K562 (cell line): ENCODE measurements around the gene FAM120B. TPM values are rescaled to one million over a fixed set of nuclear protein-coding genes. Genes with fewer than 3 reads are reported as not detected.

Experiments used
- ATAC-seq: fragments of 200-7000 bp; cut with Tn5 transposase; 3 replicates; pipeline ENCODE4 v1.9.1; 2020; ENCODE audit warnings: moderate library complexity
- BruUV-seq: library from RNA; stranded (reverse); fragments of 400-500 nt; replicated peaks from 2 replicates; lab custom pipeline; 2021; lab: Mats Ljungman, UMichigan
- CTCF ChIA-PET: fragments of 300-600 bp; formaldehyde crosslinking; extraction: SDS; loops from one replicate; lab custom pipeline; 2021; ENCODE audit warnings: low intra/inter-chr PET ratio; lab: Yijun Ruan, JAX
- POLR2A ChIA-PET: fragments of 300-600, 350-650 bp; sonication (Branson Sonifier 250); formaldehyde crosslinking; extraction: SDS; loops from one replicate; lab custom pipeline; 2021; ENCODE audit warnings: antibody characterized with exemption, inconsistent platforms; lab: Yijun Ruan, JAX
- DNase-seq, 4 experiments: peaks; one replicate each; pipeline versions ENCODE4 v3.0.0 to v3.0.0-alpha.2; 2011 to 2018; ENCODE audit warnings: low spot score in 3 of 4, mixed read lengths in 3 of 4; ENCODE audit errors: extremely low read depth in 1 of 4
- FAIRE-seq: peaks from 2 replicates; lab custom pipeline; 2011; peaks lifted over from hg19 to GRCh38; lab: Jason Lieb, UNC
- H2AFZ ChIP-seq: 2 replicates; pipeline ENCODE4 v1.6.0; 2011; ENCODE audit warnings: low read depth, low read length, control low read depth, inconsistent platforms
- H3K27ac ChIP-seq: fragments of 200-600 bp; 3 replicates; pipeline ENCODE4 v1.8.0; 2011; ENCODE audit warnings: low read depth, mild to moderate bottlenecking, control low read depth, inconsistent platforms, low read length, moderate library complexity, mixed read lengths; ENCODE audit errors: extremely low read depth
- H3K27me3 ChIP-seq, 2 experiments: fragments of 300-600 bp in 1 of 2; 2 replicates in 1 of 2; 3 replicates in 1 of 2; pipeline versions ENCODE4 v1.6.0 to v1.8.0; 2011; ENCODE audit warnings: inconsistent platforms in 2 of 2, low read length in 2 of 2, mild to moderate bottlenecking in 1 of 2, mixed read lengths in 1 of 2, moderate library complexity in 1 of 2; ENCODE audit not compliant: control insufficient read depth in 2 of 2, insufficient read depth in 2 of 2
- H3K36me3 ChIP-seq: fragments of 300-600 bp; 3 replicates; pipeline ENCODE4 v1.8.0; 2011; ENCODE audit warnings: mild to moderate bottlenecking, low read length, inconsistent platforms; ENCODE audit not compliant: control insufficient read depth, insufficient read depth
- H3K4me1 ChIP-seq, 2 experiments: fragments of 200-600 bp in 1 of 2; replicated peaks in 1 of 2; 2 replicates in 1 of 2; 3 replicates in 1 of 2; pipeline versions ENCODE4 v1.5.1 to v1.8.0; 2011; ENCODE audit warnings: inconsistent platforms in 2 of 2, low read length in 2 of 2, mild to moderate bottlenecking in 1 of 2, mixed read lengths in 1 of 2, moderate library complexity in 1 of 2; ENCODE audit not compliant: control insufficient read depth in 2 of 2, insufficient read depth in 2 of 2
- H3K4me2 ChIP-seq: 2 replicates; pipeline ENCODE4 v1.6.1; 2011; ENCODE audit warnings: low read length, control low read depth, inconsistent platforms, mixed read lengths; ENCODE audit not compliant: insufficient read depth
- H3K4me3 ChIP-seq: fragments of 200-600 bp; sonication (generic), shearing (Covaris generic); 2 replicates; pipeline ENCODE4 v1.5.1; 2016; ENCODE audit warnings: control low read depth, inconsistent platforms
- H3K79me2 ChIP-seq: fragments of 200-600 bp; 3 replicates; pipeline ENCODE4 v1.8.0; 2011; ENCODE audit warnings: low read length, inconsistent platforms; ENCODE audit not compliant: control insufficient read depth, insufficient read depth
- H3K9ac ChIP-seq, 2 experiments: 2 replicates each; pipeline versions ENCODE4 v1.6.0 to v1.6.1; 2011; ENCODE audit warnings: low read depth in 2 of 2, low read length in 2 of 2, control low read depth in 1 of 2, inconsistent platforms in 1 of 2, mild to moderate bottlenecking in 1 of 2, mixed read lengths in 1 of 2; ENCODE audit not compliant: insufficient read depth in 1 of 2
- H3K9me1 ChIP-seq: one replicate; pipeline ENCODE4 v1.6.0; 2011; ENCODE audit warnings: inconsistent platforms, mild to moderate bottlenecking, low read length, moderate library complexity; ENCODE audit not compliant: control insufficient read depth, insufficient read depth
- H3K9me3 ChIP-seq: replicated peaks from 2 replicates; pipeline ENCODE4 v1.5.1; 2011; ENCODE audit warnings: low read depth, low read length, inconsistent platforms; ENCODE audit not compliant: control insufficient read depth, insufficient read depth
- H4K20me1 ChIP-seq: replicated peaks from 2 replicates; pipeline ENCODE4 v1.6.1; 2011; ENCODE audit warnings: low read length, inconsistent platforms, mixed read lengths; ENCODE audit not compliant: control insufficient read depth, insufficient read depth
- CBX2 ChIP-seq: fragments of 200-600 bp; sonication (generic); IDR thresholded peaks from one replicate; pipeline ENCODE4 v1.6.1; 2012; ENCODE audit warnings: mild to moderate bottlenecking, low read length, inconsistent platforms; ENCODE audit not compliant: insufficient read depth, poor library complexity, severe bottlenecking
- DMBX1 ChIP-seq: fragments of 250-450 bp; sonication (Bioruptor Pico); IDR thresholded peaks from 2 replicates; pipeline ENCODE4 v1.8.0; 2022; ENCODE audit warnings: inconsistent platforms, mild to moderate bottlenecking, moderate library complexity, borderline replicate concordance
- ELF2 ChIP-seq: fragments of 250-450 bp; sonication (Bioruptor Pico); IDR thresholded peaks from 2 replicates; pipeline ENCODE4 v1.5.0; 2021; ENCODE audit warnings: mild to moderate bottlenecking
- ETV5 ChIP-seq: sonication (generic); formaldehyde crosslinking; IDR thresholded peaks from 2 replicates; pipeline ENCODE4 v1.4.0; 2020; ENCODE audit warnings: low read depth, mild to moderate bottlenecking, missing genetic modification reagents
- NFRKB ChIP-seq: fragments of 450-650 bp; IDR thresholded peaks from 2 replicates; pipeline ENCODE4 v1.6.1; 2016; ENCODE audit warnings: low read depth
- PHF20 ChIP-seq: fragments of 450-650 bp; IDR thresholded peaks from 2 replicates; pipeline ENCODE4 v1.6.1; 2018; ENCODE audit not compliant: partially characterized antibody
- ZNF197 ChIP-seq: fragments of 200-800 bp; sonication (Bioruptor generic); IDR thresholded peaks from 2 replicates; pipeline ENCODE4 v1.6.1; 2016; ENCODE audit warnings: low read depth, missing genetic modification characterization, missing compliant biosample characterization
- ZNF695 ChIP-seq: fragments of 450-650 bp; formaldehyde crosslinking; IDR thresholded peaks from 2 replicates; pipeline ENCODE4 v1.4.0; 2020; ENCODE audit warnings: mild to moderate bottlenecking, moderate library complexity
- WGBS: fragments of 100-300 bp; shearing (Covaris generic); methylation state at CpG from one replicate; pipeline ENCODE4 v1.1.6; 2016; ENCODE audit warnings: low coverage, mixed read lengths; ENCODE audit not compliant: insufficient coverage; ENCODE audit errors: missing lambda C conversion rate; 5-methylcytosine and 5-hydroxymethylcytosine counted together
- in situ Hi-C: fragments of 300-500 bp; cut with MboI; formaldehyde crosslinking; loops from 4 replicates; pipeline ENCODE4 v1.15.0; 2018; ENCODE audit warnings: inconsistent platforms, mixed read lengths
- intact Hi-C: fragments of 100-400 bp; cut with micrococcal nuclease; formaldehyde crosslinking; loops from 2 replicates; pipeline ENCODE4 v1.14.2; 2022
- polyA plus RNA-seq, 8 experiments: library from polyadenylated mRNA; depleted of rRNA in 4 of 8; stranded (reverse) in 5 of 8; unstranded in 3 of 8; fragments of >200 nt; fragmentation: Nextera tagmentation in 2 of 8; fragmentation: Illumina TruSeq in 1 of 8; extraction: Ambion mirVana in 2 of 8; extraction: Trizol in 1 of 8; gene quantifications; 2 replicates each; pipeline versions ENCODE4 v1.2.1 to v1.2.3, GENCODE V29; 2011 to 2014; ENCODE audit warnings: inconsistent platforms in 1 of 8, missing spikeins in 1 of 8
- total RNA-seq, 7 experiments: library from RNA; depleted of rRNA in 6 of 7; stranded (reverse); fragments of >200 nt in 6 of 7; fragmentation: Illumina TruSeq in 2 of 7; extraction: Trizol in 2 of 7; gene quantifications; 2 replicates each; pipeline versions ENCODE4 v1.2.1 to v1.2.3, GENCODE V29; 2011 to 2021; ENCODE audit warnings: low replicate concordance in 1 of 7

FAM120B gene
- total and polyA plus RNA-seq, 9 of the 15 experiments (the other 6 are each of a cell fraction or from before 2014, with no cell fraction given), result 3.5 to 22.6 (median 14.7) TPM

GRCh38 chr6:170278743-170279094 is 27.8 kb upstream of the FAM120B start:
- Histone ChIP-seq H3K4me1 (peaks cover 0 to 24% of the 10 kb centered on the region in 2 experiments; a peak in 2 of 5 replicates), H3K4me3 (no peak overlapping the region), H3K79me2 (no peaks in the 10 kb centered on the region), H3K27me3 (peaks cover 79 to 81% of the 10 kb centered on the region in 2 experiments), H4K20me1 (peaks cover 6% of the 10 kb centered on the region; the same call in 1 of the 2 replicates), H3K4me2 (no peak overlapping the region), H3K9me1 (no peaks in the 10 kb centered on the region), H3K27ac (no peak overlapping the region), H3K9ac (no peak overlapping the region), H3K9me3 (no peaks in the 10 kb centered on the region), H2AFZ (no peak overlapping the region), H3K36me3 (no peaks in the 10 kb centered on the region)
- intact Hi-C loops, result no loop called here
- no peak for DNase-seq
- in situ Hi-C loops, result no loop called here
- ChIA-PET CTCF (no interaction called here), POLR2A (no interaction called here)
- no peak for FAIRE-seq
- no TSS peak for BruUV-seq
- under 1% methylated on average over 9 of the region's 9 CpGs for WGBS
- no peak for ATAC-seq
- TF ChIP-seq DMBX1 (CRISPR knock-in tag) (no peak), PHF20 (no peak), ELF2 (no peak), CBX2 (peak; percentile 64), ZNF695 (CRISPR knock-in tag) (no peak)
- TF ChIP-seq, all 486 proteins: peak for 1

- H3K4me1 ChIP-seq, result peaks cover 0 to 26% of the 10 kb centered on the region in 2 experiments; a peak in 2 of 5 replicates
- ATAC-seq (no peak), DNase-seq (no peak), FAIRE-seq (no peak)
- peaks cover 10% of the 10 kb centered on the region; the same call in 1 of the 2 replicates for H4K20me1 ChIP-seq
- H2AFZ ChIP-seq, result no peak overlapping the region
- H3K9me3 ChIP-seq, result no peaks in the 10 kb centered on the region
- 26% methylated on average over 8 of the region's 8 CpGs for WGBS
- TF ChIP-seq CBX2, result peak; percentile 2
- TF ChIP-seq ZNF197 (CRISPR knock-in tag), result no peak
- TF ChIP-seq NFRKB, result no peak
- no peak for TF ChIP-seq ETV5 (CRISPR knock-in tag)
- TF ChIP-seq, all 486 proteins: peak for 1
- Histone ChIP-seq H3K27me3 (peaks cover 79 to 80% of the 10 kb centered on the region in 2 experiments), H3K27ac (no peak overlapping the region), H3K36me3 (no peaks in the 10 kb centered on the region), H3K79me2 (no peaks in the 10 kb centered on the region), H3K4me2 (no peak overlapping the region), H3K9me1 (no peaks in the 10 kb centered on the region), H3K4me3 (no peak overlapping the region), H3K9ac (no peak overlapping the region)
- ChIA-PET CTCF (no interaction called here), POLR2A (interaction anchor here (0.9 kb wide), 1 partner anchor 9 kb away, joined by 3 read pairs; no protein-coding TSS in a partner anchor)
- intact Hi-C loops, result no loop called here
- in situ Hi-C loops, result no loop called here
- BruUV-seq, result no TSS peak
These were observed 27.1 kb upstream of the FAM120B start for GRCh38 chr6:170279426-170279825.
